GM19023 (cell line): ENCODE data around the gene FAT3.

Experiments
- ATAC-seq: cut with Tn5 transposase; IDR thresholded peaks from one replicate; pipeline ENCODE4 v1.9.1; 2021; ENCODE audit warnings: mild to moderate bottlenecking, moderate library complexity; ENCODE audit not compliant: unreplicated experiment

FAT3 gene

DNA sequence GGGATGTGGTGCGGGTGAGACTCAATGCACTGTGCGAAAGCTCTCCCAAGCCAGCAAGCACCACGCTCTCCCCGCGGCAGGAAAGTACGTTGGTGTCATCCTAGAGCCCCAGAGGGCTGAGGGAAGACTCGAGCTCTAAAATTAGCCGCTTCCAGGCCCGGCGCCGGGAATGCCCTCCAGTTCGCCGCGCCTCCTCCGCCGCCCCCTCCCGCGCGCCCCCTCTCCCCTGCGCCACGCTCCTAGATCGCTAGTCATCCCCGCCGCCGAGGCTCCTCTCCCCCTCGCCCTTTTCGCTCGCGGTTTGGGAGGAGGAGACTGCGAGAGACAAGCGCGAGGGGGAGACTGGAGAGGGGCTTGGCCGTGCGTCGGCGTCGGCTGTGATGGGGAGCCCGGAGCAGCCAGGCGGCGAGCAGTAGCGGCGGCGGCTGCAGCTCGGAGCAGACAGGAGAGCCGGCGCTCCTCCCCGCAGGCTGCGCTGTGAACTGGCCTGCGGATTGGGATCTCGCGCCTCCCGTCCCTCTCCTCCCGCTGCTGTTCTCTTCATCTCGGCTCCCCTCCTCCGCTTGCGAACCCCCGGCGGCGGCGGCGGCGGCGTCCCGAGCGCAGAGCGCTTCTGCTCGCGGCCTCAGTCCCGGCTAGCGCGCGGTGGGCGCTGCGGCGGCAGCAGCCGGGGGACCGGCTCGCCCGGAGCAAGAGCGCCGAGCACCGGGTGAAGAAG is at the start of gene FAT3:
FAT3 (plus strand) TSS at position 412 of the 718 bp plus-strand sequence. CDS start 127,295 bp downstream, outside the sequence.
- ATAC-seq: no peak

DNA sequence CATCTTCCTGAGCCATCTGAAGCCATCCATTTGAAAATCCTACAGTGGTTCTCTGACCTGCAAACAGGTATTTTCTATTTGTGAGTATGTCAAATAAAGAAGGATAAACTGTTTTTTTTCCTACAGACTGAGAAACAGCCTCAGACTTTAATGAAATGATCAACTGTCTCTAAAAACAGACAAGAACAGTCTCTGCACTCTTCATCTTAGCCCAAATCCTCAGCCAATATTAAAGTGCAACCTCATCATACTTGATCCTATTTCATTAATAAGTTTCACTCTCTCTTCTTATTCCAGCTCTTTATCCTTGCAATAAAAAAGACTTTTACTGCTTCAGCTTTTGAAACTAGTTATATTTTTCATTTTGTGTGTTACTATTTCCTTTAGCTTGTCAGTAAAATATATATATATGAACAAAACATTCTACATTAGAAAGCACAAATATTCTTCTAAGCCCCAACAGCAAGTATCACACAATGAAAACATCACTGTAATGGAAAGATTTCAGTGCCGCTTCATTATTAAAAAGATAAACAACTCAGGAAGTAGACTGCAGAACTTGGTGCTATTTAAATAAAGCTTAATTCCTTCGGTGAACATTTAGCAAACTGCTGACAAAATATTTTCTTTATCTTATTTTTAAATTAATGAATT is 45.5 kb upstream of the FAT3 start:
- no peak for ATAC-seq

DNA sequence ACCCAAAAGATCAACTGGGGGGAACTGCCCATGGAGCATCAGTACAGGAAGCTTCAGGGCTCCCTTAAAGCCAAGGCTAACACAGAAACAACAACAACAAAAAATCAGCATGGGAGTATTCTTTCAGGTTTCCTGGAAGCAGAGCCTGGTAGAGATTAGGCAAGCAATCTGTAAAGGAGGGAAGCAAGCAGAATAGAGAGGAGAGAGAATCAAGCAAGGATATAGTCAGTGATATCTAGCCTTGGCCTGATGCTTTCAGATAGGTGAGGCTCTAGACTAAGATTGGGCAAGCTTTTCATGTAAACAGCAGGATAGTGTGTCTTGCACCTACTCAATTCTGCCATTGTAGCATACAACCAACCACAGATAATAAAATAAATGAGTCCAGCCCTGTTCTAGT is 44.4 kb upstream of the FAT3 start:
- ATAC-seq: no peak

DNA sequence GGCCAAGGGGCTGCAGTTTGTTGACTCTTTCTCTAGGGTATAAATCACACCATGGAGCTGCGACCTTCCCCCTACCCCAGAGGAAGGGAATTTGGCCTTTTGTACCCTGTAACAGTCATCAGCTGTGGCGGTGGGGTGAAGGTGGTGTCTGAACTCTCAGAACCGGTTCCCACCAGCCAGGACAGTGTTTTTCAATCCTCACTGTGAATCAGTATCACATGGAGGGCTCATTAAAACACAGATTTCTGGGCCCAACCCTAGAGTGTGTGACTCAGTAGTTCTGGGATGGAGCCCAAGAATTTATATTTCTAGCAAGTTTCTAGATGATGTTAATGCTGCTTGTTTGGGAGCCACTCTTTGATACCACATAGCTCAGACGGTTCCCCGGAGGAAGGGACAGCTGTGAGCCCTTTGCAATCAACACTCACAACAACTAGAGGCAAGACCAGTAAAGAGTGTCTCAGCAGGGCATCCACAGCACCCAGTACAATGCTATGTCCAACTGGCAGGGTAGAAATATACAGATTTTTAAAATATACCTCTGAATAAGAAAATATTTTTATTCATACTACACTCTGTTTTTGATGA is 43.9 kb upstream of the FAT3 start:
- no peak for ATAC-seq

DNA sequence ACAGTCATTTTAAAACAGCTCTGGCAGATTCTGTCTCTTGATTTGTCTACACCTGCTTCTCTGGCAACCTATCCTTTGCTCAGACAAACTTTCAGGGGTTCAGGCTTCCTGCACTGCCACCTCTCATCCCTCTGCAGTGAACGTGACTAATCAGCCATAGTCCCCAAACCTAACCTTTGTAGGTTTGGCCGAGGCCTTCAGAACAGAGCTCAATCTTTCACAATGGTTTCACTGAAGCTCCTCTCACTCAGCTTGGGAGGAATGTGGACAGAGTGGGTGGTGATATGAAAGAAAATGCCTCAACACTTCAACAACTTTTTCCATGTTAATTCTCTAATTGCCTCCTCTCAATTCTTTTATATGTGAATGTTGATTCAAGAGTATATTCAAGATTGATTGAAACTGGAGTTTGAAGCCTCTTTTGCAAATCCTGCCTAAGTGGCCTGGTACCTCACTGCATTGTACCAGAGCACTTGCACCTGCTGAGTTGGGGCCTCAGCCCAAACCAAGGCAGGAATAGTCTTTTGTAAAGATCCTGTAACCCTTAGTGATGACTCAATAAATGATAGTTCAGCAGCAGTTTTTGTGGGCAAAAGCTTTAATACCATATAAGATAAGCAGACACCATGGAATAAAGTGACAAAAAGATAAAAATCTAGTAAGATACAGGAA is 33.9 kb upstream of the FAT3 start:
- no peak for ATAC-seq

DNA sequence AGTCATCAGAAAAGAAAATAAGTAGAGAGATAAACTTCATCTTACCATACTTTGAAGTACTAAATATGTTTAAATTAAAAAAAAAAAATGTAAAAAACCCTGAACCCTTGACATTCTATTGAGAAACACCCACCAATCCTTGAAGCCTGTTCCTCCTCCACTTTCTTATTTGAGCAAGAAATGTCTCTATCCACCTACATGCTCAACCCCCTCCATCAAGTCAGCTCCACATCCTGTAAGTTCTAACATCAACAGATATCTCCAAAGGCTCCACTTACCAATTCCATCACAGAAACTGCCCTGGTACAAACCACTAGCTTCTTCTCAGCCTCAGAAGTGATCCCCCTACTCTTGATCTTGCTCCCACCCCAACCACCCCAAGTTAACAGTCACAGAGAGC is 32.5 kb upstream of the FAT3 start:
- ATAC-seq: no peak

DNA sequence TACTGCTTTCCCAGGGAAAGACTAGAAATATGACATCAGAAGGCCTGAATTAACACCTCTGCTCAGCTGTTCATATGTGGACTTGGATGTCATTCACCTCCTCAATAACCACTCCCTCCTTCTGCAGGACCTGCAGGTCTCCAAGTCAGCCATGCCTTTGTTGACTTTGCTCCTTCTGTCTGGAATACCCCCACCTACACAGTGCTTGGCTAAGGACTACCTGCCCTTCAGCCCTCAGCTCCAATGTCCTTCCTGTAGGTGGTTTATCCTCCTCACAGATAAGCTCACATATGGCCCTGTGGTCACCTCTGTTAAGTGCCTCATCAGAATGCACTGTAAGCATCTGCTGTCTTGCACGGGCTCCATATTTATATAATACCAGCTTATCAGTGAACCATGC is 26.4 kb upstream of the FAT3 start:
- no peak for ATAC-seq

DNA sequence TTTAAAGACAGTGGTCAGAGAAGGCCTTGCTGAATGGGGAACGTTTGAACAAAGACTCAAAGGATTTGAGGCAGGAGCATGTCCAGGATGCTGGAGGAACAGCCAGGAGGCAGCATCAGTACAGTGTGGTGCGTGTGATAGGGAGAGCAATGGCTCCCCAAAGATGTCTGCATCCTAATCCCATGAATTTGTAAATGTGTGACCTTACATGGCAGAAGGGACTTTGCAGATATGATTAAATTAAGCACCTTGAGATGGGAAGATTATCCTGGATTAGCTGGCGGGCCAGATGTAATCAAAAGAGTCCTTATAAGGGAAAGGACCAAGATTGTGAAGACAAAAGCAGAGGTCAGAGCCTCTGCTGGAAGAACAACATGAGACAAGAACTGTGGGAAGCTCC is 24.6 kb upstream of the FAT3 start:
- no peak for ATAC-seq

DNA sequence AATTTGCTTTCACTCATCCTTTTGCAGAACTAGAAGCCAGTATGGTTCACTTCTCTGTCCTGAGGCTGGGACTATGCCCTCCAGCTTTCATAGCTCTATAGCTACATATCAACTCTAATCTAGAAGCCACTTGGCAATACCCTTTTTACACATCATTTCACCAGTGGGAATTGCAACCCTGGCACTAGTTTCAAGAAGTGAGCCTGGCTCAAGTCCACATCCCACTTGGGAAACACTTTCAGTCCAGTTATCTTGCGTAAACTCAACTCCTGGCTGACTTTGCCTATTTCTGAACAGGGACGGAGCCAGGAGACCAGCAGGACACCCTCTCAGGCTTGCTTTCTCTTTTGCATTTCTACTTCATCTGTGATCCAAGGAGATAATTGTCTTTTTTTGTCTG is 19.9 kb upstream of the FAT3 start:
- no peak for ATAC-seq

DNA sequence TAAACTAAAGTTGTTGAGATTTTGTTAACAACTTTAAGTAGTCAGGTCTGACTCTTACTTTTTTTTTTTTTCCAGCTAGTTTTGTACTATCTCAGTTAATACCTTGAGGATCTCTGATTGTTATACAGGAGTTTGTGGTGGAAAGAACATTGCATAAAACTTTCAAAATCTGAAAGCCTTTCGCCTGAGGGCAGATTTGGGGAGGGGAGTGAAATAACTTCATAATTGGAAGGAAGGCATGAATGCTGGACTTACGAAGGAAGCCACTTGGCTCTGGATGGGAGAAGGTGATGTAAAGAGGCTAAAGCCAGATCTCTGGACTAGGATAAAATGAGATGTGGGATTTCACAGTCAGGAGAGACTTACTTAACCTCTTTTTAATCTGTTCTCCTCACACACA is 18.2 kb upstream of the FAT3 start:
- ATAC-seq: no peak

DNA sequence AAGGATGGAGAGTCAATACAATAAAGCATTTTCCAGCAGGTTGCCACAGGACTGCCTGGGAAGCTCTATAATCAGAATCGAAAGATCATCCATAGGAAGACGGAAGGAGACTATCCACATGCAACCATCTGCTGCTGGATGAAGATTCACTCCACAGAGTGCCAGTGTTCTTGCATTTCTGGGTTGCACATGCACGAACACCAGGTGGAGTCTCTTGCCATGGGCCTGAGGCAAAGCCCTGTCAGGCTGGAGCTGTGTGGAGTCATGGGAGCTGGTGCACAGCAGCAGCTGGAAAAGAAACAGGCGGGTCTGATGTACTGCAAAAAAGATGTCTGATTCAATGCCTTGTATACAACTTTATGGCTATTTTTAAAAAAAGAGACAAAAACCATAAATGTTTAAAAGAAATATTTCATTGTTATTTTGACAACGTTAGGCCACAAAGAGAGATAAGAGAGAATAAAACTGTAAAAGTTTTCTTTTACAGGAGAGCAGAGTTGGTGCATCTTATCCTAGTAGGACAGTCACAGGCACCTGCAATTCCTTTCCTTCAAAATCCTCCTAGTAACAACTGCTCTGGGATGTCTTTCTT is 12.9 kb upstream of the FAT3 start:
- no peak for ATAC-seq

DNA sequence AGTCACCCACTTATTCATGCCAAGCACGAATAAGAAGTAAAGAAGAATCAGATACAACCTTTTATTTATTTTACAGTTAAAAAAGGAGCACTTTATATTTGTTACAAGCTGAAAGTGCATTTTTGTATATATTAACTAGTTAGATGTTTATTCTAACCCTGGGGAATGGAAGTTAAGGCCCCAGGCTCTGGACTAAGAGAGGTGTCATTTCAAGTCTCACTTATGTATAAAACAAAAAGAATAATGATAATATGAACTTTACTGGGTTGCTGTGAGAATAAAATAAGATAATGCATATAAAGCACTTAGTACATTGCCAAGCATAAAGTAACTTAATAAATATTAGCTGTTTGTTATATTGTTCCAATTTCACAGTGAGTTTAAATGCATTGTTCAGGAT is 12.1 kb upstream of the FAT3 start:
- ATAC-seq: no peak

DNA sequence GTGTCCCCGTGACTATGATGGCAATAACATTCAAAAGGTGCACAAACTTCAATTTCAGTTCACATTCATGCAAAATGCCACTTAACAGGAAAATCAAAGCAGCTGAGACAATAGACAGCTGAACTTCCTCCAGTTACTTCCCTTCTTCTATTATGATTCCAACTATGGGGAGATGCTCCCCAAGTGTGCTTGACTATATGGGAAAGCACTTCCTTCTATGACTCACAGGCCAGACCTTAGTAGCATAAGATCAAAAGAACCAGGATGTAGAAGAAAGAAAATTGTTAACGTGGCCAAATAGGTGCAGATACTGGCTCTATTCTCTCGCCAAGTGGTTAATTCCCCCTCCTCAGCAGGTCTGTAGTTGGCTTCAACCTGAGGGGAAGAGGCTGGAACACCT is 7.8 kb upstream of the FAT3 start:
- no peak for ATAC-seq

DNA sequence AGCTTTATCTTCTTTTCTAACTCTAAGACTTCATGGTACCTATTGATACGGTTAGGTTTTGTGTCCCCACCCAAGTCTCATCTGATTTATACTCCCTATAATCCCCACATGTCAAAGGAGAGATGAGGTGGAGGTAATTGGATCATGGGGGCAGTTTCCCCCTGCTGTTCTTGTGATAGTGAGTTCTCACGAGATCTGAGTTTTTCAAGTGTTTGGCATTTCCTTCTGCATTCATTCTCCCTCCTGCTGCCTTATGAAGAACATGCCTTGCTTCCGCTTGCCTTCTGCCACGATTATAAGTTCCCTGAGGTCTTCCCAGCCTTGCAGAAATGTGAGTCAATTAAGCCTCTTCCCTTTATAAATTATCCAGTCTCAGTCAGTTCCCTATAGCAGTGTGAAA is 5.1 kb upstream of the FAT3 start:
- no peak for ATAC-seq

DNA sequence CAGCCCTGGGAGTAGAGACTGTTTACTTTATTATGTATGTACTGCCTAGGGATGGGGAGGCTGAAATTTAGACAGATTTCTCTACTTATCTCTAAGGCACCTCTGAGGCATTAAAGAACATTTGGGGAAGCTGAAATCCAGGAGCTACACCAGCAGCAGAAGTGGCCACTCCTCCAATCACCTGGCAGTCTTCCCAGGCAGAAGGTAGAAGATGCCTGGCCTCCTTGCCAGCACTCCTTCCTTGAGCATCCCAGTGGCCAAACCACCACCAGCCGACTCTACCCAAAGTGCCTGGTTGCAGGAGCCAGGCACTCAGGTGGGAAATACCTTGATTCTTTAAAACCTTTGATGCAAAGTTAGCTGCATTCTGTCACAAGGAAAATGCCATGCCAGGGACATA is 1.9 kb upstream of the FAT3 start:
- no peak for ATAC-seq

DNA sequence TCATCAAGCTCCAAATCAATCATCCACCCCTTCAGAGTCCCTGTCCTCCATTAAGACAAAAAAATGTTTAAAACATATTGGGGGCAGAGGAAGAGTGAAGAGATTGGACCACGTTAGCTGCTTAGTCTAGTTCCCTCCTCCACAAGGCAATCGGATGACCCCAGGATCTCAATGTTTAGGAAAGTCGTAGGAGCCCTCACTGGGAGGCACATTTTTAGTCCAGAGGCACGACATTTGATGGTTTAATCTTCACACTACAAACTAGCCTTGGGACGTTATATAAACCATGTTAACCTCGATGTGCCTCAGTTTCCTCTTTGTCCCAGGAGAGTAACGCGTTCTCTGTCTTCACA is 588 bp upstream of the FAT3 start:
- ATAC-seq: no peak

DNA sequence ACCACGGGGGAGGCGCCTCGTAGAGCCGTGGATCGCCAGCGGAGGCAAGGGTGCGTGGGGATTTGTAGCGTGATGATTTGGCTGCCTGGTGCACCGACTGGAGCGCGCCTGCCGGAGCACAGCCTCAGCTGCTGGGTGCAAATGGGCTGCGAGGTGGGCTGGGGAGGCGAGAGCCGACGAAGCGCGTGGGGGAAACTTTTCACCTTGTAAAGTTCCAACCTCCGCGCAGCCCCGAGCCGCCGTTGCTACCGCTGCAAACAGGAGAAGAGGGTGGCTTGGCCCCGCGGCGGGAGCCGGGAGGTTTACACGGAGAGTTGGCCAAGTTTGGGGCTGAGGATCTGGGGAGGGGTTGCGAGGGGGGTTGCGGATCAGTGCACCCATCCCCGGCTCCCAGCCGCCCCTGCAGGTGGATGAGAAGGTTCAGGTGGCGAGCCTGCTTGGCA is 528 bp downstream of the FAT3 start:
- ATAC-seq: no peak

DNA sequence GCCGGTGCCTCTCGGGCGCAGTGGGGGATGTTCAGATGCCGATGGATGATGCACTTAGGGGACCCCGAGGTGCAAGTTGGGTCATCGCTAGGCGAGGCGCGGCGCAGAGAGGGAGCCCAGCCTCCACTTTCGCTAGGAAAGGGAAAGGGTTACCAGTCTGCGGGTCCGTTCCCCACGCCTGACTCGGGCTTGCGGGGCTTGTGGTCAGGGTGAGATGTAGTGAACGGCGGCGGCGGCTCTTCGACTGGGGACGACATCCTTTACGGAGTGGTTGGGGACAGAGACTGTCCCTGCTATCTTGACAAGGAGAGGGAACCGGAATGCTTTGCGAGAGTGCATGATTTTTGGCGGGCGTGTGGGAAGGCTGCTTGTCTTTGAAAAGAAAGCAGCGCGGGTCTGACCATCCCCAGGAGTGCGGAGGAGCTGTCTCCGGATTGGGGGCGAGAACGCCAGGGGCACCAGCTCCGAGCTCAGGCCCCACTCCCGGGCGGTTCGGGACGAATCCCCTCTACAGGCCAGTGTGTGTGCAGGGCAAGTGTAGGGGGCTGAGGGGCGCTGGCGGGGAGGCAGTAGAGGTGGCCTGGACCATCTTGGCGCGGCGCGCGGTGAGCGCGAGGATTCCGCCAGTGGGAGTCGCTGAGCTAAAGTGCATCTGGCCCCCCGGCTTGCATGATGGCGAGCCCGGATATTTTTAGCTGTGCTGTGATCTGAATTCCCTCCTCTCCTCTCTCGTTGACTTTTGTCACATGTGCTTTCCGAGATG is 1.1 kb downstream of the FAT3 start:
- ATAC-seq: no peak

DNA sequence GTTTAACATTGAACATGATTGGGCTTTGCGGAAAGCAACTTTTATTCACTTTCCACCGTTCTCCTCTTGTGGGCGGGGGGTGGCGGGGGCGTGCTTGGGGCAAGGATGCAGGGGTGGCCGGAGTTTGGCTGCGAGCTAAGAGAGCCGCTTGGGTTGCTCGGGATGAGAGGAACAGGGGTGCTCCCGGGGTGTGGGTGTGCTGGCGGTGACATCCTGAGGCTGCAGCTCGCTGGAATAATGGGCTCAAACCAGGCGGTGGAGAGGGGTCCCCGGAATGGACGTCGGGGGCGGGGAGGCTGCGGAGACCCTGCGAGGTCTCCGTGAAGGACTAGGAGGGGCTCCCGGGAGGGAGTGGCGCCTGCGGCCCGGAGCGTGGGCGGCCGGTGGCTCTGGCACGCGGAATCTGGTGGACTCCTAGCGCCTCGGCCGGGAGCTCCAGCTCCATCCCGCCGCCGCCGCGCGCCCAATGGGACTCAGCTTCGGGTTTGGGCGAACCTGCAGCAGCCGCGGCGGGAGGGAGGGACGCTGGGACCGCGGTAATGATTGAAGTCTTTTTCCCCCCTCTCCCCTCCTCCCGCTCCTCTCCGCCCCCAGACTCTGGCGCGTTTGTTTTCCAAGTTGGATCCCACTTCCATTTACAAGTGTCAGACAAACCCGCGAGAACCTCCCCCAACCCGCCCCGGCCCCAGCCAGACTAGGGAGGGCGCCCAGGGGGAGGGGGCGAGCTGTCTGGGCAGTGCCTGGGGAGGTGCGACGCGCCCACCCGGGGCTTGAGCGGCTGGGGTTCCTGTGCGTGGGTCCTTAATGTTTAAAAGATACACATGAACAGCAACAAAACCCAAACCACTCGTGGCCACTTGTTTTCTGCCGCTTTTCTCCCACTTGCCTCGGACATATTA is 2.0 kb downstream of the FAT3 start:
- ATAC-seq: no peak
